ENCODE results near the gene CFAP298. TPM values are rescaled to one million over a fixed set of nuclear protein-coding genes. Genes with fewer than 3 reads are reported as not detected.
A peak's percentile ranks its signal among the peaks of the same experiment; 100 is the strongest.

The CFAP298 gene
- polyA plus RNA-seq, 1 of the 3 experiments (the other 2 are of a cell fraction) = 57.8 TPM

- TF ChIP-seq IRF3 (IDR thresholded peaks at IDR 0.05; ENCODE audit: low read depth, low read length) (no peak), NFIC (IDR thresholded peaks at IDR 0.05; ENCODE audit: borderline replicate concordance) (no peak), PBX3 (IDR thresholded peaks at IDR 0.05) (no peak), FOXJ3 (CRISPR knock-in tag; IDR thresholded peaks at IDR 0.05) (no peak)
Measured at GRCh38 chr21:32570456-32570855, 41.7 kb downstream of the CFAP298 start (continued).

GRCh38 chr21:32569261-32570230, 42.6 kb downstream of the CFAP298 start:
- Histone ChIP-seq H3K4me3 (ENCODE audit: low read depth in 2 of 2, low read length in 1 of 2) (peak overlapping the region; percentile 66 to 73), H3K79me2 (ENCODE audit: insufficient read depth) (no peaks in the 10 kb centered on the region), H3F3A (replicated peaks; ENCODE audit: insufficient read depth) (peaks cover 9% of the 10 kb centered on the region), H3K9me2 (no peaks in the 10 kb centered on the region), H3K27ac (ENCODE audit: low read depth in 2 of 2, low read length in 1 of 2) (peak overlapping the region; percentile 77 to 91), H3K36me3 (replicated peaks in 1 of 2; ENCODE audit: control insufficient read depth in 1 of 2, insufficient read depth in 2 of 2, low read length in 1 of 2) (peaks cover 0 to 13% of the 10 kb centered on the region in 2 experiments), H3K4me2 (peak overlapping the region; percentile 90), H3K9me3 (peaks cover 15% of the 10 kb centered on the region), H4K20me1 (ENCODE audit: insufficient read depth) (no peaks in the 10 kb centered on the region), H3K27me3 (ENCODE audit: insufficient read depth) (no peaks in the 10 kb centered on the region), H3K9ac (peak overlapping the region; percentile 74), H2AFZ (ENCODE audit: low read depth) (peak overlapping the region; percentile 95), H3K4me1 (ENCODE audit: control insufficient read depth in 1 of 2, insufficient read depth in 2 of 2, low read depth in 1 of 2, low read length in 1 of 2) (peaks cover 0 to 6% of the 10 kb centered on the region in 2 experiments; a peak in 3 of 4 replicates)
- WGBS (ENCODE audit: low lambda C conversion rate) = 14% methylated on average over 32 of the region's 61 CpGs
- ChIA-PET CTCF (interaction anchor here (0.7 to 5.0 kb wide), 44 partner anchors 9 to 261 kb away, joined by 3 to 67 read pairs (median 4); partner anchors contain the start of genes EVA1C and URB1), POLR2A (no interaction called here)
- DNase-seq = peak; percentile 86
- TF ChIP-seq EP300 (IDR thresholded peaks at IDR 0.05; ENCODE audit: borderline replicate concordance in 1 of 2, low read depth in 1 of 2, low read length in 1 of 2) (no peak; a peak in 1 of 4 replicates), NFIC (IDR thresholded peaks at IDR 0.05; ENCODE audit: borderline replicate concordance) (0 out of 2 replicates have a peak, but pooled peaks have one; percentile 13), FOXM1 (IDR thresholded peaks at IDR 0.05; ENCODE audit: low read depth) (no peak), USF2 (IDR thresholded peaks at IDR 0.05; ENCODE audit: borderline replicate concordance, low read depth, low read length) (no peak), PBX3 (IDR thresholded peaks at IDR 0.05) (no peak), SIN3A (IDR thresholded peaks at IDR 0.05; ENCODE audit: borderline replicate concordance, low read depth, low read length) (peak; percentile 18; the same call in 1 of the 2 replicates), IRF3 (IDR thresholded peaks at IDR 0.05; ENCODE audit: low read depth, low read length) (no peak), REST (IDR thresholded peaks at IDR 0.05; ENCODE audit: low read depth, low read length) (no peak), YY1 (IDR thresholded peaks at IDR 0.05; ENCODE audit: low read depth) (no peak), GABPA (IDR thresholded peaks at IDR 0.05; ENCODE audit: low read depth) (0 out of 2 replicates have a peak, but pooled peaks have one; percentile 22), NRF1 (IDR thresholded peaks at IDR 0.05; ENCODE audit: low read depth, low read length) (no peak), RFX5 (IDR thresholded peaks at IDR 0.05; ENCODE audit: low read length) (peak; percentile 27; the same call in 1 of the 2 replicates), CHD2 (IDR thresholded peaks at IDR 0.05; ENCODE audit: low read length, partially characterized antibody) (no peak), JUND (IDR thresholded peaks at IDR 0.05) (no peak), MEF2A (IDR thresholded peaks at IDR 0.05; ENCODE audit: borderline replicate concordance, low read depth) (no peak), POLR2AphosphoS5 (IDR thresholded peaks at IDR 0.05; ENCODE audit: low read depth, low read length) (no peak), TCF12 (IDR thresholded peaks at IDR 0.05) (peak; percentile 3; the same call in 1 of the 2 replicates), FOXJ3 (CRISPR knock-in tag; IDR thresholded peaks at IDR 0.05) (peak; percentile 56; the same call in 1 of the 2 replicates), SMC3 (IDR thresholded peaks at IDR 0.05; ENCODE audit: low read depth, low read length) (peak; percentile 75)

Data from SK-N-SH (cell line).